ENCODE data around the gene PDZRN3.

- TF ChIP-seq POLR2A (IDR thresholded peaks at IDR 0.05; ENCODE audit: low read length), result no peak
- no peak for TF ChIP-seq RAD21 (conservative IDR thresholded peaks at IDR 0.05 in 1 of 2, IDR thresholded peaks at IDR 0.05 in 1 of 2)
- TF ChIP-seq JUN (IDR thresholded peaks at IDR 0.05), result no peak
- no peak for TF ChIP-seq CTCF (IDR thresholded peaks at IDR 0.05)
- TF ChIP-seq MAX (IDR thresholded peaks at IDR 0.05), result no peak
- TF ChIP-seq KDM5A (IDR thresholded peaks at IDR 0.05), result no peak
- TF ChIP-seq REST (IDR thresholded peaks at IDR 0.05), result no peak
- TF ChIP-seq E2F6 (IDR thresholded peaks at IDR 0.05; ENCODE audit: borderline replicate concordance, low read depth), result no peak
- no peak for TF ChIP-seq BCL3 (IDR thresholded peaks at IDR 0.05)
- no peak for TF ChIP-seq NR3C1 (IDR thresholded peaks at IDR 0.05)
- no peak for TF ChIP-seq USF2 (IDR thresholded peaks at IDR 0.05)
- TF ChIP-seq SMC3 (IDR thresholded peaks at IDR 0.05), result no peak
- no peak for TF ChIP-seq HOXB13 (CRISPR knock-in tag; IDR thresholded peaks at IDR 0.05; ENCODE audit: low read depth)
Measured at GRCh38 chr3:73391984-73392383, 232.8 kb downstream of the PDZRN3 start.
